Neural cell (in vitro differentiated cells): ENCODE results near the gene ARHGDIG.

ENCODE experiments used
- CTCF ChIP-seq: fragments of 450-650 bp; IDR thresholded peaks from 2 replicates; pipeline ENCODE4 v1.5.1; 2014; ENCODE audit warnings: antibody characterized with exemption, mild to moderate bottlenecking, moderate library complexity; ENCODE audit not compliant: poor library complexity, severe bottlenecking
- EP300 ChIP-seq: fragments of 450-650 bp; conservative IDR thresholded peaks from 2 replicates; pipeline ENCODE4 v1.6.1; 2014; ENCODE audit warnings: antibody characterized with exemption, mild to moderate bottlenecking, moderate library complexity; ENCODE audit not compliant: poor library complexity, severe bottlenecking
- EZH2 ChIP-seq: fragments of 200-600, 300-800 bp; shearing (Covaris generic), sonication (generic); IDR thresholded peaks from 2 replicates; pipeline ENCODE4 v1.6.1; 2014; ENCODE audit warnings: antibody characterized with exemption, low read length, borderline replicate concordance, mild to moderate bottlenecking; ENCODE audit not compliant: insufficient read depth, poor library complexity, severe bottlenecking
- POLR2AphosphoS5 ChIP-seq: IDR thresholded peaks from 2 replicates; pipeline ENCODE4 v1.6.1; 2012
- RAD21 ChIP-seq: fragments of 450-650 bp; conservative IDR thresholded peaks from 2 replicates; pipeline ENCODE4 v1.6.1; 2014; ENCODE audit warnings: antibody characterized with exemption, mild to moderate bottlenecking, moderate library complexity
- REST ChIP-seq: IDR thresholded peaks from 2 replicates; pipeline ENCODE4 v1.6.1; 2012; ENCODE audit warnings: borderline replicate concordance
- SMC3 ChIP-seq: fragments of 450-650 bp; conservative IDR thresholded peaks from 2 replicates; pipeline ENCODE4 v1.6.1; 2014; ENCODE audit warnings: antibody characterized with exemption, mild to moderate bottlenecking, moderate library complexity; ENCODE audit not compliant: poor library complexity
- TAF1 ChIP-seq: IDR thresholded peaks from 2 replicates; pipeline ENCODE4 v1.6.1; 2012; ENCODE audit warnings: low read depth

GRCh38 chr16:314351-314750 is 34.0 kb downstream of the ARHGDIG start:
- TF ChIP-seq CTCF (no peak), EZH2 (no peak), SMC3 (no peak), POLR2AphosphoS5 (no peak), REST (no peak), RAD21 (no peak), TAF1 (no peak), EP300 (no peak)
